ENCODE data around the gene NRCAM.
"Not testable (repeated sequence)": the region's sequence is repeated elsewhere in the genome, so short reads cannot be mapped to it uniquely, and the experiment has no call there.

The NRCAM gene

GRCh38 chr7:108303332-108303731, 152.9 kb downstream of the NRCAM start:
- DNase-seq = no peak

GRCh38 chr7:108301387-108301786, 154.8 kb downstream of the NRCAM start:
- no peak for DNase-seq

- no peak for DNase-seq
Measured at GRCh38 chr7:108299251-108299973, 156.8 kb downstream of the NRCAM start.

DNA sequence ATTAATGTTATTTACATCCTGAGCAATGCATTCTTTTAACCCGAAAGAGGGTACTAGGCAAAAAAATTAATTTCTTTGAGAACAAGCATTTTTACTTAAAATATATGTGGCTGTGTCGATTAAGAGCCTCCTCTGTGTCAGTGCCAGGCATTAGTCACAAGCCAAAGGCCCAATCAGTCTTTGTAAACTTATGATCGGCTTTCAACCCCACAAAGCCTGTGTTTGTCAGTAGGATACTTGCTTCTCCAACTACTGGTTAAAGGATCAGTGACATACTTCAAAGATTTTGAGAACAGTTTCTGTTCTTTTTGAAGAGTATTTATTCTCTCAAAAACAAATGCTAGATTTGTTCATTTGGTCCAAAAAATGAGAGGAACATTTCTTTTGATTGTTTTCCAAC, 159.3 kb downstream of the NRCAM start:
- no peak for DNase-seq

GRCh38 chr7:108294595-108294994, 161.6 kb downstream of the NRCAM start:
- DNase-seq = no peak

GRCh38 chr7:108293149-108293612, 163.1 kb downstream of the NRCAM start:
- no peak for DNase-seq

- DNase-seq = no peak
Measured at GRCh38 chr7:108292541-108292940, 163.7 kb downstream of the NRCAM start.

DNA sequence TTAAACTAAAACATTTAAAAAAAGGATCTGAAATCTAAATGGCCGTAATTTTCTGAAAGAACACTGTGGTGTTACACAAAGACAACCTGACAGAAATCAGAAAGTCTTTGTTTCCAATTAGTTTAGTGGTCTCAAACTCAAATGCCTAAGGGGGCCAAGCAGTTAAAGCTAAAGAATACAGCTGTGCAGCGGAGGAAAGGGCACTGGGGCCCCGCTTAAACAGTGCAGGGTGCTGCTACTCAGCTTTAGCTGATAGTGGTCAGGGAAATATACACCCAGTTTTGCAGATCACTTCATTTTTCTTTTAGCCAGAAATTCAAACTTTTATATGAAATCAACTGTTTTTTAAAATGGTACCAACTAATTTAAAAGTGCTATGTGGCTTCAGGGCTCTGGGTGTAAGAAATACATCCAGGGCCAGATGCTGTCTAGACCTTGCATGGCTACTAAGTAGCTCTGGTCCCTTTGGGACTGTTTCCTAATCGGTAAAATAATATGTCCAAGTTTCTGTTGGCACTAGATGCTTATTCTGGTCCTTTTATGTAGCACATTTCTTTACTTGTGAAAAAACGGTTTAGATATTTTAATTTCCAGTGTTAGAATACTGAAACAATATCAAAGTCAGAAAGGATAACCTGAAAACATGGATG, 164.3 kb downstream of the NRCAM start:
- no peak for DNase-seq

GRCh38 chr7:108291152-108291508, 165.1 kb downstream of the NRCAM start:
- DNase-seq = no peak

- DNase-seq = no peak
Measured at GRCh38 chr7:108290459-108291151, 165.6 kb downstream of the NRCAM start.

DNA sequence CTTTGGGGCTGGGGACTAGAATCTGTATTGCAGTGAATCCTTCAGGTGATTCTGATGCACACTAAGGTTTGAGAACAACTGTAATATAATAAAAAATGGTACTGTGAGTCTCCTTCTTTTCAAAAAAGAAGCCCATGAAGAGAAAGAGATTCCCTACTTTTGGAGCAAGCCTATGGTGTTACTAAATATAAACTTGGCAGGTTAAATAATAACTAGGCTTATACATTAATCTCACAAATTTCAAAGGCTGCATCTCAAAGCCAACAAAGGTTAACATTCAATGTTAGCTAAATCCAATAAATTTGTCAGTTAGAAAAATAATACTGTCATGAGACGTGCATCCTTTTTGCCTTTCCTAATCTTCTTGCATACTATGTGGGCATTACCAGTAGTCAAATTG, 166.4 kb downstream of the NRCAM start:
- no peak for DNase-seq

GRCh38 chr7:108287857-108288256, 168.4 kb downstream of the NRCAM start:
- DNase-seq = no peak

- no peak for DNase-seq
Measured at GRCh38 chr7:108286290-108286904, 169.8 kb downstream of the NRCAM start.

GRCh38 chr7:108285778-108286177, 170.5 kb downstream of the NRCAM start:
- no peak for DNase-seq

DNA sequence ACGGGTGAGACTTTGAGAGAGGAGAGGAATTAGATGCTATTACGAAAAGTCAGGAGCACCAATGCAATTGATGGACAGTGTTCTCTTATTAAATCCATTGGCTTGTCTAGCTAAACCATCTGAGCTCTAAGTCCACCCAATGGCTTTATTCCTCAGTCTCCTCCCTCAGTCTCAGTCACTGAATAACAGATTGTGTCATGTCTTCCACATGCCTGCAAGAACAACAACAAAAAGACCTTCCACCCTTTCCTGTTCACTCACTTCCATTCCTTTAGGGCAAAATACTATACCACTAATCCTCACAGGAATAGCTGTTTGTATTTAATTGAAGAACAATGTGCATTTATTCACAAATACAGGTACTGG, 171.2 kb downstream of the NRCAM start:
- DNase-seq = no peak

DNA sequence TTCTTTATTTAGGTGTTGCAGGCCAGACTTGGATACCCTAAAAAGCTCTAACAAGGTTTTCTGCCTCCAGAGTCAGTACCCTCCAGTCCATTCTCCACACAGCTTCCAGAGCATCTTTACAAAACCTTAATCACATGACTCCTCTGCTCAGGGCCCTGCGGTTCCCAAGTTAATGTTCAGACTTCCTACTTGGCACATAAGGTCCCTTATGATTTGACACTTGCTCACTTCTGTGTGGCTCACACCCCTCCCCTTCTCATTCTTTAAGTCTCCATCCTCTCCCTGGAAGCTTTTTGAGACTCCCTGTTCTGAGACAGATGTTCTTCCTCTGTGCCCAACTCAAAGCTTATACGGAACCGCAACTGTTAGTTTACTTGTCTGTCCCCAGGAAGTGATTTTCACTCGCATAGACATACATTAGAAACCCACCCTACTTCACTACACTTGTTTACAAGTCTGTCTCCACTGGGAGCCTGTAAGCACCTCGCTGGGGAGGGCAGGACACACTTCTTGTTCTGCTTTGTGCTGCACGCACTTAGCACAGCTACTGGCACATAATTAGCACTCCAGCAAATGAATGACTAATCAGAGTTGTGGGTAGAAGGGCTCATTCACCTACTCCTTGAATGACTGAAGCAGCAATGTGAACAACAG, 171.8 kb downstream of the NRCAM start:
- peak; percentile 40 for DNase-seq

DNA sequence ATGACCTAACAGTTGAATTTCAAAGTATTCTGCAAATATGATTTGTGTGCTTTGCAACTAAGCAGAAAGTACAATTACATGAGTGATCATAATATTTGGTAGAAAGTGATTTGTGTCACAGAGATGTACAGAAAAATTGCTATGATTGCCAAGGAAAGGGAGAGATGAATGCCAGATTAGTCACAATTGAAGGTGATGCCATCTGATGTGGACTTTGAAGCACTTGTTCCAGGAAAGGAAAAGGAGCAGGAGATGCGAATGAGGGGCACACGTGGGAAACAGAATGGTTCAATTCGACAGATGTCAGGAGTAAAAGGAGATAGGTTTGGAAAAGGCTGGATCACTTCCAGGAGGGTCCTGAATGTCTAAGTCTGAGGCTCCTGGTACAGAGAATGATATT, 173.0 kb downstream of the NRCAM start:
- DNase-seq = no peak

GRCh38 chr7:108282427-108282996, 173.7 kb downstream of the NRCAM start:
- DNase-seq = no peak

DNA sequence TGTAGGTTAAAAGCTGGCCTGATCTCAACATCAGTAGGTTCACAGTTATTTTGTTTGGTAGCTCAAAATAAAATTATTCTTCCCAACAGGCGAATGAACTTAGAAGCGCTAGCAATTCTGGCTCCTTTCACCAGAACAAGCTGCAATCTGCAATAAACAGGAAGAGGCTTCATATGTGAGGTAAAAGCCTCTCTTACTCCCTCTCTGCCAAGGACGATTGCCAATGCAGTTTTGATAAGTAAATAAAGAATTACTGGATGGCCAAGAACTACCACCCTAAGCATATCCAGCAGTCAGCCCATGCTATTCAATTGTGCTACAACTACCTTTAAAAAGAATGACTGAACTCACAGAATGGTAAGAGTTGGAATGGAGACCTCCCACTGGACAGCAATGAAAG, 176.1 kb downstream of the NRCAM start:
- no peak for DNase-seq

GRCh38 chr7:108278776-108279175, 177.5 kb downstream of the NRCAM start:
- DNase-seq = no peak

- DNase-seq = no peak
Measured at GRCh38 chr7:108278281-108278680, 178.0 kb downstream of the NRCAM start.

DNA sequence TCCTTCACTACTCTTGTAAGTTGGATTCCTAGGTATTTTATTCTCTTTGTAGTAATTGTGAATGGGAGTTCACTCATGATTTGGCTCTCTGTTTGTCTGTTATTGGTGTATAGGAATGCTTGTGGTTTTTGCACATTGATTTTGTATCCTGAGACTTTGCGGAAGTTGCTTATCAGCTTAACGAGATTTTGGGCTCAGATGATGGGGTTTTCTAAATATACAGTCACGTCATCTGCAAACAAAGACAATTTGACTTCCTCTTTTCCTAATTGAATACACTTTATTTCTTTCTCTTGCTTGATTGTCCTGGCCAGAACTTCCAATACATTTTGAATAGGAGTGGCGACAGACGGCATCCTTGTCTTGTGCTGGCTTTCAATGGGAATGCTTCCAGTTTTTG, 181.8 kb downstream of the NRCAM start:
- DNase-seq = not testable (repeated sequence)

DNA sequence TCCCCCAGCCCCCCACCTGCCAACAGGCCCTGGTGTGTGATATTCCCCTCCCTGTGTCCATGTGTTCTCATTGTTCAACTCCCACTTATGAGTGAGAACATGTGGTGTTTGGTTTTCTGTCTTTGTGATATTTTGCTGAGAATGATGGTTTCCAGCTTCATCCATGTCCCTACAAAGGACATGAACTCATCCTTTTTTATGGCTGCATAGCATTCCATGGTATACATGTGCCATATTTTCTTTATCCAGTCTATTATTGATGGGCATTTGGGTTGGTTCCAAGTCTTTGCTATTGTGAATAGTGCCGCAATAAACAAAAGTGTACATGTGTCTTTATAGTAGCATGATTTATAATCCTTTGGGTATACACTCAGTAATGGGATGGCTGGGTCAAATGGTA, 183.3 kb downstream of the NRCAM start:
- DNase-seq = not testable (repeated sequence)

Data from stimulated activated CD8-positive, alpha-beta memory T cell treated with anti-CD3 and anti-CD28 coated beads, Interleukin-4, amount 100 ng/mL, for 48 hours (primary cell).